Omental fat pad (tissue), 4 donors: ENCODE data around the gene ULBP3. TPM values are rescaled to one million over a fixed set of nuclear protein-coding genes. Genes with fewer than 3 reads are reported as not detected.

Source experiments
- ATAC-seq: fragments of 150-250 bp; one replicate; pipeline ENCODE4 v1.9.1; 2016; ENCODE audit warnings: mild to moderate bottlenecking, moderate library complexity; ENCODE audit not compliant: low FRiP score
- DNase-seq: peaks from one replicate; pipeline ENCODE4 v3.0.0-alpha.2; 2019; ENCODE audit warnings: low spot score
- CTCF ChIP-seq, 3 donors: fragments of 450-650 bp; IDR thresholded peaks; one replicate each; pipeline ENCODE4 v1.5.1; 2016 to 2017; ENCODE audit warnings: antibody characterized with exemption in 3 of 3, mild to moderate bottlenecking in 3 of 3, moderate library complexity in 2 of 3
- total RNA-seq, 4 donors: library from RNA; depleted of rRNA; stranded (reverse); fragments of >200 nt; gene quantifications; one replicate each; pipeline ENCODE4 v1.1.0, GENCODE V29; 2016

ULBP3 gene
- total RNA-seq, 4 donors from 2014 or later = 1.7 to 3.5 (median 2.2) TPM

GRCh38 chr6:150046943-150047342 lies 22.0 kb downstream of the ULBP3 start:
- no peak for ATAC-seq
- DNase-seq = no peak
- TF ChIP-seq CTCF (IDR thresholded peaks at IDR 0.05) = no peak

DNA sequence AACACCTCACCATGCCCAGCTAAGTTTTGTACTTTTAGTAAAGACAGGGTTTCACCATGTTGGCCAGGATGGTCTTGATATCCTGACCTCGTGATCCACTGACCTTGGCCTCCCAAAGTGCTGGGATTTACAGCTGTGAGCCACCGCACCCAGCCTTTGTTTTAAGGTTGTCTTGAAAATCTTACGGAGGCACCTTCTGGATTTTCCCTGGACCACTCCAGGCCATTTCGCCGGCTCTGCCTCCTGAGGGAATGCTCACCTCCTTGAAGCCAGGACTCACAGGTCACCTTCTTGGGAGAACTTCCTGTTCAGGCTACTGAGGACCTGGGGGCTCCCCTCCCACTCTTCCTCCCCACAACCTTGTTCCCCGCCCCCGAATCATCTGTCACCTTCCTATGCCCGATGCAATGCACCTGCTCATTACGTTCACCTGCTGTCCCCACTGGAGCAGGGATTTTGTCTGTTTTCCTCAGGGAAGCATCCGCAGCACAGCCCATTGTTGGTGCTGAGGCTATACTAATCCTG lies 24.2 kb downstream of the ULBP3 start:
- ATAC-seq (no peak), DNase-seq (no peak)
- TF ChIP-seq CTCF (IDR thresholded peaks at IDR 0.05) = no peak

DNA sequence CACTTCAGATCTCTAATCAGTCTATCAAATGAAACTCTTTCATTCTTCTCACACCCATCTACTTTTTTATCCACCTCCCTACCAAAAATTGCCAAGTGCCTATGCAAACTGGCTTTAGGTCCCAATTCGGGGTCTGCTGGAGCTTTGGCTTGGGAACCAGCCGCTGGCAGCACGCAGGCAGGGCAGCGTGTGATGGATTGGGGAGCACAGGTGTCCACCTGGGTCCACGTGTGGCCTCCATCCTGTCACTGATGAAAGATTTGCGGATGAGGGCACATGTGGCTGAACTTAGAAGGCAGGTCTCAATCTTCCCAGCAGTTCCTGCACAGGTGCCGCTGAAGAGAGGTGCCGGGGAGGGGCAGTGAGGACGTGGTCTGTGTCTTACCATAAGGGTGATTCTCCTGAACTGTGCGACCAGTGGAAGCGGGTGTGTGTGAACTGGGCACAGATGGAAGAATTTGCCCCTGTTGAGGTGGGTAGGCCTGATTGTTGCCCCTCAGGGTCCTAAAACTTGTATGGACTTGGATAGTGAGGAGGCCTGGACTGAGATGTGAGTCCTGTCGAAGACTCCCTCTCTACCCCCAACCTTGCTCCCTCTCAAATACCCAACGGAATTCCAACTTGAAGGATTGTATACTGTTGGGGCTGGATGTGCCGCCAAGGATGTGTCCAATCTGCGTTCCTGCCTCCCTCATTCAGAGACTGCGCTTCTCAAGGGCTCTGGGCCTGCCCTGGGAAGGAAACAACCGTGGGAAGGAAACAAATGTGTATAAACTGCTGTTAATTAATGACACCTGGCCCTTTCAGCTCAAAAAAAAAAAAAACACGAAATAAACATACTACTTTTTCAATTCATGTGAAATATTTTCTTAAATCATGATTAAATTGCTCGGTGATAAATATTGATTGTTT lies 25.2 kb downstream of the ULBP3 start:
- TF ChIP-seq CTCF (IDR thresholded peaks at IDR 0.05) = no peak
- no peak for DNase-seq
- no peak for ATAC-seq

DNA sequence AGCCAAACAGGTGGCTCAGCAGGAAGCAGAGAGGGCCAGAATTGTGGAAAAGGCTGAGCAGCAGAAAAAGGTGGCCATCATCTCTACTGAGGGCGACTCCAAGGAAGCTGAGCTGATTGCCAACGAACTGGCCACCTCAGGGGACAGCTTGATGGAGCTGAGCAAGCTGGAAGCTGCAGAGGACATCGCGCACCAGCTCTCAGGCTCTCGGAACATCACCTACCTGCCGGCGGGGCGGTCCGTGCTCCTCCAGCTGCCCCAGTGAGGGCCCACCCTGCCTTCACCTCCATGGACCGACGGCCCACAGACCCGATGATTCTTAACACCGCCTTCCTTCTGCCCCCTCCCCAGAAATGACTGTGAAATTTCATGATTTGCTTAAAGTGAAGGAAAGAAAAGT lies 25.8 kb downstream of the ULBP3 start:
- no peak for TF ChIP-seq CTCF (IDR thresholded peaks at IDR 0.05)
- no peak for ATAC-seq

GRCh38 chr6:150038202-150039062 lies 30.5 kb downstream of the ULBP3 start:
- no peak for DNase-seq

More for the DNA sequence above, 25.8 kb downstream of the ULBP3 start:
- DNase-seq = no peak

More at GRCh38 chr6:150038202-150039062, 30.5 kb downstream of the ULBP3 start:
- ATAC-seq = no peak
- TF ChIP-seq CTCF (IDR thresholded peaks at IDR 0.05) = no peak
